ENCODE measurements around the gene LDLRAD4.

GRCh38 chr18:13528739-13529392 is 310.3 kb downstream of the LDLRAD4 start:
- no peak for TF ChIP-seq UBTF (IDR thresholded peaks at IDR 0.05; ENCODE audit: borderline replicate concordance in 1 of 2, low read depth in 2 of 2, low read length in 2 of 2)
- no peak for TF ChIP-seq ZNF121 (CRISPR knock-in tag; conservative IDR thresholded peaks at IDR 0.05)
- TF ChIP-seq ETS2 (tag; IDR thresholded peaks at IDR 0.05; ENCODE audit: borderline replicate concordance, poor library complexity, severe bottlenecking): no peak
- TF ChIP-seq ZNF76 (CRISPR knock-in tag; IDR thresholded peaks at IDR 0.05; ENCODE audit: borderline replicate concordance): no peak
- TF ChIP-seq SMC3 (conservative IDR thresholded peaks at IDR 0.05; ENCODE audit: insufficient read depth, low read depth, low read length): no peak
- no peak for TF ChIP-seq FOXM1 (IDR thresholded peaks at IDR 0.05; ENCODE audit: low read depth)
- TF ChIP-seq FOXM1 (CRISPR knock-in tag; IDR thresholded peaks at IDR 0.05; ENCODE audit: low read depth): no peak
- TF ChIP-seq ZNF175 (CRISPR knock-in tag; IDR thresholded peaks at IDR 0.05; ENCODE audit: low read depth): no peak
- TF ChIP-seq ATF3 (IDR thresholded peaks at IDR 0.05): no peak
- no peak for TF ChIP-seq ATF3 (CRISPR knock-in tag; conservative IDR thresholded peaks at IDR 0.05)
- TF ChIP-seq CTBP1 (IDR thresholded peaks at IDR 0.05; ENCODE audit: borderline replicate concordance): no peak
- TF ChIP-seq SREBF2 (CRISPR knock-in tag; IDR thresholded peaks at IDR 0.05): no peak

Measured in K562 (cell line).